HepG2 (cell line): ENCODE data around the gene SUCLA2. TPM values are rescaled to one million over a fixed set of nuclear protein-coding genes. Genes with fewer than 3 reads are reported as not detected.
A peak's percentile ranks its signal among the peaks of the same experiment; 100 is the strongest.

ENCODE experiments used
- ATF7-NPFF ChIP-seq: sonication (generic); formaldehyde crosslinking; IDR thresholded peaks from 2 replicates; pipeline ENCODE4 v1.8.1; 2023; ENCODE audit warnings: mild to moderate bottlenecking, low read depth, missing genetic modification reagents, moderate library complexity
- CEBPB ChIP-seq: IDR thresholded peaks from 2 replicates; pipeline ENCODE4 v1.6.1; 2011; ENCODE audit warnings: low read depth, low read length, improper control_type of control experiment, borderline replicate concordance
- CREB1 ChIP-seq, 2 experiments: fragments of 450-650 bp in 1 of 2; IDR thresholded peaks; 2 replicates each; pipeline ENCODE4 v1.6.1; 2016 to 2017; ENCODE audit warnings: control low read depth in 1 of 2, mild to moderate bottlenecking in 1 of 2, missing compliant biosample characterization in 1 of 2, missing genetic modification characterization in 1 of 2
- GTF2F1 ChIP-seq: fragments of 150-350 bp; IDR thresholded peaks from 2 replicates; pipeline ENCODE4 v1.6.1; 2014; ENCODE audit warnings: low read length
- HES4 ChIP-seq: sonication (generic); formaldehyde crosslinking; IDR thresholded peaks from 2 replicates; pipeline ENCODE4 v1.9.0; 2021; ENCODE audit warnings: mild to moderate bottlenecking, missing genetic modification reagents, borderline replicate concordance
- JARID2 ChIP-seq: sonication (generic); formaldehyde crosslinking; IDR thresholded peaks from 2 replicates; pipeline ENCODE4 v1.8.1; 2023; ENCODE audit warnings: missing genetic modification reagents, inconsistent platforms; ENCODE audit not compliant: insufficient replicate concordance
- MIER2 ChIP-seq: IDR thresholded peaks from 2 replicates; pipeline ENCODE4 v1.6.1; 2016; ENCODE audit warnings: missing biosample characterization, missing genetic modification reagents
- NFE2 ChIP-seq: sonication (generic); formaldehyde crosslinking; IDR thresholded peaks from 2 replicates; pipeline ENCODE4 v1.4.0; 2020; ENCODE audit warnings: missing genetic modification reagents
- NR0B2 ChIP-seq: sonication (generic); formaldehyde crosslinking; IDR thresholded peaks from 2 replicates; pipeline ENCODE4 v1.4.0; 2020; ENCODE audit warnings: mild to moderate bottlenecking, missing genetic modification reagents
- SIX1 ChIP-seq: sonication (generic); formaldehyde crosslinking; IDR thresholded peaks from 2 replicates; pipeline ENCODE4 v1.4.0; 2020; ENCODE audit warnings: missing genetic modification reagents, borderline replicate concordance
- TP53 ChIP-seq: sonication (generic); formaldehyde crosslinking; conservative IDR thresholded peaks from 2 replicates; pipeline ENCODE4 v1.4.0; 2020; ENCODE audit warnings: missing genetic modification reagents
- ZBTB38 ChIP-seq: sonication (generic); formaldehyde crosslinking; IDR thresholded peaks from 2 replicates; pipeline ENCODE4 v1.5.1; 2020; ENCODE audit warnings: mild to moderate bottlenecking, missing genetic modification reagents
- ZIK1 ChIP-seq: sonication (generic); formaldehyde crosslinking; IDR thresholded peaks from 2 replicates; pipeline ENCODE4 v1.5.0; 2020; ENCODE audit warnings: mild to moderate bottlenecking, low read depth, missing genetic modification reagents, borderline replicate concordance
- ZNF574 ChIP-seq: sonication (generic); formaldehyde crosslinking; IDR thresholded peaks from 2 replicates; pipeline ENCODE4 v1.4.0; 2020; ENCODE audit warnings: missing genetic modification reagents
- ZNF629 ChIP-seq: sonication (generic); formaldehyde crosslinking; conservative IDR thresholded peaks from 2 replicates; pipeline ENCODE4 v1.5.0; 2020; ENCODE audit warnings: missing genetic modification reagents
- ZNF83 ChIP-seq: sonication (generic); formaldehyde crosslinking; IDR thresholded peaks from 2 replicates; pipeline ENCODE4 v1.4.0; 2020; ENCODE audit warnings: missing genetic modification reagents, mild to moderate bottlenecking, borderline replicate concordance
- polyA plus RNA-seq, 8 experiments: library from polyadenylated mRNA; depleted of rRNA in 3 of 8; stranded (reverse) in 7 of 8; unstranded in 1 of 8; fragments of >200 nt; fragmentation: Illumina TruSeq in 4 of 8; extraction: Trizol in 4 of 8; gene quantifications; 2 replicates each; pipeline versions ENCODE4 v1.2.1 to v1.2.3, GENCODE V29; 2011 to 2016; ENCODE audit warnings: low read depth in 4 of 8, missing spikeins in 1 of 8, mixed read lengths in 1 of 8; ENCODE audit not compliant: insufficient read depth in 1 of 8
- total RNA-seq, 5 experiments: library from RNA; depleted of rRNA; stranded (reverse); fragments of >200 nt; fragmentation: Illumina TruSeq; extraction: Trizol; gene quantifications; 2 replicates each; pipeline ENCODE4 v1.2.3, GENCODE V29; 2016; ENCODE audit warnings: low read depth in 1 of 5
- TF ChIP-seq, protein P1 (sequence below): sonication (generic); formaldehyde crosslinking; conservative IDR thresholded peaks from 2 replicates; pipeline ENCODE4 v1.4.0; 2020; ENCODE audit warnings: mild to moderate bottlenecking, missing genetic modification reagents, moderate library complexity
- TF ChIP-seq, protein P2 (sequence below): sonication (generic); formaldehyde crosslinking; IDR thresholded peaks from 2 replicates; pipeline ENCODE4 v1.5.0; 2020; ENCODE audit warnings: missing genetic modification reagents
- TF ChIP-seq, protein P3 (sequence below): sonication (generic); formaldehyde crosslinking; conservative IDR thresholded peaks from 2 replicates; pipeline ENCODE4 v1.4.0; 2020; ENCODE audit warnings: missing genetic modification reagents

Gene SUCLA2
- total and polyA plus RNA-seq, 2 of the 13 experiments (the other 11 are each of a cell fraction or from before 2014, with no cell fraction given): 28.4 to 77.1 TPM

DNA sequence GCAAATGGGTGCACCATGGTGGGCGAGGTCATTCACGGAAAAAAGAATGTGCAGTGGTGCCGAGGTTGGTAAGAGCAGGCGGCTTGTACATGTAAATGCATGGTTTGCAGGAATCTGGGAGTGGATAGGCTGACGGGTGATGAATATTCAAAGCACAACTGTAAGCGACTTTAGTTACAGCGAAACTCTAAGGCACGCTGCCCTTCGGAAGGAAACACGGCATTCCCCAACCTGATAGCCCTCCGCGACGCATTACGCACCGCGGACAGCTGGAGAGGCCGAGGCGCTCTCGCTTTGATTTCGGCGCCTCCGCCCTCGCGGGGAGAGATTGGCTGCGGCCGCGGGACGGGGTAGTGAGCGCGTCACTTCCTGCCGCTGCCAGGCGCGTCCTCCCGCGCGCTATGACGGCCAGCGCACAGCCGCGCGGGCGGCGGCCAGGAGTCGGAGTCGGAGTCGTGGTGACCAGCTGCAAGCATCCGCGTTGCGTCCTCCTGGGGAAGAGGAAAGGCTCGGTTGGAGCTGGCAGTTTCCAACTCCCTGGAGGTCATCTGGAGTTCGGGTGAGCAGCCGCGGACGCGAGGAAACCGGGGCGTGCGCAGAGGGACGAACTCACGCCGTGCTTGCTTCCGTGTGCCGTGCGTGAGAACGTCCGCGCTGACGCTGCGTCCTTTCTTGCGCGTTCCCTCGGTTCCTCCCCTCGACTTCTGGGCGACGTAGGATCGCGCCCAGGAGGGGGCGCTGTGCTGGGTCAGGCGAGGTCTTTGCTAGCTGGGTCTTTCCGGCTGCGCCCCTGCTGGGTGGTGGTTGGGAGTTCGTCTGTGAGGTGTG is 36.5 kb upstream of the SUCLA2 start, which contains the start of gene NUDT15 (continued):
- TF ChIP-seq, protein P1, sequence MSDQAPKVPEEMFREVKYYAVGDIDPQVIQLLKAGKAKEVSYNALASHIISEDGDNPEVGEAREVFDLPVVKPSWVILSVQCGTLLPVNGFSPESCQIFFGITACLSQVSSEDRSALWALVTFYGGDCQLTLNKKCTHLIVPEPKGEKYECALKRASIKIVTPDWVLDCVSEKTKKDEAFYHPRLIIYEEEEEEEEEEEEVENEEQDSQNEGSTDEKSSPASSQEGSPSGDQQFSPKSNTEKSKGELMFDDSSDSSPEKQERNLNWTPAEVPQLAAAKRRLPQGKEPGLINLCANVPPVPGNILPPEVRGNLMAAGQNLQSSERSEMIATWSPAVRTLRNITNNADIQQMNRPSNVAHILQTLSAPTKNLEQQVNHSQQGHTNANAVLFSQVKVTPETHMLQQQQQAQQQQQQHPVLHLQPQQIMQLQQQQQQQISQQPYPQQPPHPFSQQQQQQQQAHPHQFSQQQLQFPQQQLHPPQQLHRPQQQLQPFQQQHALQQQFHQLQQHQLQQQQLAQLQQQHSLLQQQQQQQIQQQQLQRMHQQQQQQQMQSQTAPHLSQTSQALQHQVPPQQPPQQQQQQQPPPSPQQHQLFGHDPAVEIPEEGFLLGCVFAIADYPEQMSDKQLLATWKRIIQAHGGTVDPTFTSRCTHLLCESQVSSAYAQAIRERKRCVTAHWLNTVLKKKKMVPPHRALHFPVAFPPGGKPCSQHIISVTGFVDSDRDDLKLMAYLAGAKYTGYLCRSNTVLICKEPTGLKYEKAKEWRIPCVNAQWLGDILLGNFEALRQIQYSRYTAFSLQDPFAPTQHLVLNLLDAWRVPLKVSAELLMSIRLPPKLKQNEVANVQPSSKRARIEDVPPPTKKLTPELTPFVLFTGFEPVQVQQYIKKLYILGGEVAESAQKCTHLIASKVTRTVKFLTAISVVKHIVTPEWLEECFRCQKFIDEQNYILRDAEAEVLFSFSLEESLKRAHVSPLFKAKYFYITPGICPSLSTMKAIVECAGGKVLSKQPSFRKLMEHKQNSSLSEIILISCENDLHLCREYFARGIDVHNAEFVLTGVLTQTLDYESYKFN: peak; percentile 74
- TF ChIP-seq TP53 (CRISPR knock-in tag) (peak; percentile 61; the same call in 1 of the 2 replicates), SIX1 (0 out of 2 replicates have a peak, but pooled peaks have one; percentile 21), ATF7-NPFF (CRISPR knock-in tag) (peak; percentile 98), NR0B2 (CRISPR knock-in tag) (peak; percentile 96), NFE2 (CRISPR knock-in tag) (0 out of 2 replicates have a peak, but pooled peaks have one; percentile 41), ZNF83 (CRISPR knock-in tag) (0 out of 2 replicates have a peak, but pooled peaks have one; percentile 61), CEBPB (no peak), GTF2F1 (0 out of 2 replicates have a peak, but pooled peaks have one; percentile 11), ZBTB38 (CRISPR knock-in tag) (peak; percentile 85), ZNF629 (CRISPR knock-in tag) (0 out of 2 replicates have a peak, but pooled peaks have one; percentile 9), MIER2 (CRISPR knock-in tag) (0 out of 2 replicates have a peak, but pooled peaks have one; percentile 42), CREB1 (IDR thresholded peaks at IDR 0.05) (peak; percentile 91), CREB1 (CRISPR knock-in tag; IDR thresholded peaks at IDR 0.05) (peak; percentile 94), JARID2 (CRISPR knock-in tag) (peak; percentile 71), ZIK1 (CRISPR knock-in tag) (0 out of 2 replicates have a peak, but pooled peaks have one; percentile 56), HES4 (peak; percentile 79), ZNF574 (CRISPR knock-in tag) (peak; percentile 97)
- TF ChIP-seq, protein P2, sequence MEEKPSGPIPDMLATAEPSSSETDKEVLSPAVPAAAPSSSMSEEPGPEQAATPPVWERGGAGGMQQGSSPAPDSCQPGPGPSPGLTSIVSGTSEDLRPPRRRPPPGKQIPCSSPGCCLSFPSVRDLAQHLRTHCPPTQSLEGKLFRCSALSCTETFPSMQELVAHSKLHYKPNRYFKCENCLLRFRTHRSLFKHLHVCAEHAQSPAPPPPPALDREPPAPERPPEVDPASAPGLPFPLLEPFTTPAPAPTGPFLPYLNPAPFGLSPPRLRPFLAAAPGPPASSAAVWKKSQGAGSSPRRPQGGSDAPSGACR (CRISPR knock-in tag): peak; percentile 91; the same call in 1 of the 2 replicates
- TF ChIP-seq, protein P3, sequence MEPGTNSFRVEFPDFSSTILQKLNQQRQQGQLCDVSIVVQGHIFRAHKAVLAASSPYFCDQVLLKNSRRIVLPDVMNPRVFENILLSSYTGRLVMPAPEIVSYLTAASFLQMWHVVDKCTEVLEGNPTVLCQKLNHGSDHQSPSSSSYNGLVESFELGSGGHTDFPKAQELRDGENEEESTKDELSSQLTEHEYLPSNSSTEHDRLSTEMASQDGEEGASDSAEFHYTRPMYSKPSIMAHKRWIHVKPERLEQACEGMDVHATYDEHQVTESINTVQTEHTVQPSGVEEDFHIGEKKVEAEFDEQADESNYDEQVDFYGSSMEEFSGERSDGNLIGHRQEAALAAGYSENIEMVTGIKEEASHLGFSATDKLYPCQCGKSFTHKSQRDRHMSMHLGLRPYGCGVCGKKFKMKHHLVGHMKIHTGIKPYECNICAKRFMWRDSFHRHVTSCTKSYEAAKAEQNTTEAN (CRISPR knock-in tag): peak; percentile 57; the same call in 1 of the 2 replicates
